Esophagus muscularis mucosa (tissue), 4 donors: ENCODE results near the gene HABP2.

Source experiments
- CTCF ChIP-seq, 3 experiments: fragments of 200-600 bp in 2 of 3; fragments of 450-650 bp in 1 of 3; sonication (generic) in 2 of 3; IDR thresholded peaks; one replicate each; pipeline ENCODE4 v1.5.1; 2017 to 2019; ENCODE audit warnings: antibody characterized with exemption in 3 of 3, mild to moderate bottlenecking in 2 of 3, moderate library complexity in 1 of 3
- EP300 ChIP-seq: sonication (generic); formaldehyde crosslinking; IDR thresholded peaks from one replicate; pipeline ENCODE4 v1.6.1; 2017; ENCODE audit warnings: antibody characterized with exemption
- POLR2A ChIP-seq: fragments of 450-650 bp; IDR thresholded peaks from one replicate; pipeline ENCODE4 v1.6.1; 2017; ENCODE audit warnings: antibody characterized with exemption, moderate library complexity, mild to moderate bottlenecking, low read depth

GRCh38 chr10:113525713-113526112, 27.1 kb upstream of the HABP2 start:
- no peak for TF ChIP-seq CTCF (IDR thresholded peaks at IDR 0.05)
- no peak for TF ChIP-seq POLR2A
- no peak for TF ChIP-seq EP300
